ENCODE data around the gene ACAP2.

Gene ACAP2

DNA sequence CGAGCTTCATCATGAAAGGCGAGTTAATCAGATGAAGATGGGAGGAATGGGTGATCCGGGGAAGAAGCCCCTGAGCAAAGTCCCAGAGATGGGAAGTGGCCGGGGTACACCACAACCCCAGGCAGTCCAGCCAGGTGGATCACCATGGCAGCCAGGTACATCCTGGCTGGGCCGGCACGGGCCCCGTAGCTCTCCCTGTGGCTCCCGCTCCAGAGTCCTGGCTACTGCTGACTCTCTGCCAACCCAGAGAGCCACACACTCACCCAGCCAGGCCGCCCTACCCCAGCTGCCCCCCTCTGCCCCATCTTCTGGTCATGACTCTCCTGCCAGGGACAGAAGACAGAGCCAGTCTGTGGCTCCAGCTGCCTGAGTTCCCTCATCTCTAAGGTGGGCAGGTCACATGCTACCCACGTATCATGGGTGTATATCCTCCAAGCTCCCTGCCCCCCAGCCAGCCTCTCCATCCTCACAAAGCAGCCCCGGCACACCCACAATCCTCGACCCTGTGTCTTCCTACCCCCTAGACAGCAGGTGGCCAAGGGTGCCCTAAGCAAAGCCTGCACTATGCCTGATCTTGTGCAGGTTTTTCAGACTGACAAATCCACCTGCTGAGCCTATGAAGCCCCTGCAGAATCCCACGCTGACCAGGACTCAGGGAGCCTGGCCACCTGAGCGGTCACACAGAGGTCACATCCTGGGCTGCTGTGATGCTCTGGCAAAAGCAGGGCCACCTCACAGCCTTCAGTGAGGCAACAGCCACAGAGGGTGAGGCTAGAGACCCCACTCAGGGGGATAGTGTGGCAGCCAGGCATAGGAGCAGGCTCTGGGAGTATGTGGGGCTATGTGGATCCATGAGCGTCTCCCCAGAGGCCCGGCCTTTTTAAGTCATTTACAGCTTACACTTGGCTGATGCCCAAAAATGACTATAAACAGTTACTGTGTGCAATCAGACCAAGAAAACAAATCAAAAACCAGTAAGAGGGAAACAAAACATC, 185.1 kb downstream of the ACAP2 start:
- DNase-seq, result no peak

DNA sequence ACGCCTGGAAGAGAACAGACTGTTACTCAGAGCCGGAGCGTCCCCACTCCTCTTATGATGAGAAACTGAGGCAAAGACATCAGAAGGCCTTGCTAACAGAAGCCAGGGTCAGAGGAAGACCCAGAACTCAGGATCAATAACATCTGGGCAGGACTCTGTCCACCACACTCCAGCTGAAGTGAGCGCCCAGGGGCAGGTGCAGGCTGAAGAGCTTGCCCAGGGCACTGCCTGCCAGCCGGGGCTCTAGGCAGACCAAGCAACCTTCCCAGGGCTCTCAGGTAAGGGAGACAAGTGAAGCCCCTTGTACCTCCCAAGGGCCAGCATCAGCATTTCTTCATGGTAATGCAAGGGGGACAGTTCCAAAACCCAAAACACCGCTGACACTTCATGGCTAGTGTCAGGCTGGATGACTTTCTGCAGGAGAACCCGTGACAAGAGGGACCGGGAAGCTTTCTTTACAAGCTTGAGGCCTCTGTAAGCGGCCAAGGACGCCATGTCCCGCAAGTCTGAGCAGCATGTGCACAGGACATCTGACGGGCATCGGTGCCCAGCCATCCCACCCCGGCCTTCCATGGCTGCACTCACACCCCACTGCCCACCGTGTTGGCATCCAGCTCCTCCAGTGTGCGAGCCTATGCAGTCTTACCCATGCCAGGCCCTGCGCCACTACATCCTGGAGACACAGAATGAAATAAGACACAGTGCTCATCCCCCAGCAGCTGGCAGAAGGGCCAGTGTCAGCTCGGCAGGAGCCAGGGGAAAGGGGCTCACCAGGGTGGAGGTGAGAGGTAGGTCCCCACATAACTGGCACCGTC, 186.0 kb downstream of the ACAP2 start:
- no peak for DNase-seq

DNA sequence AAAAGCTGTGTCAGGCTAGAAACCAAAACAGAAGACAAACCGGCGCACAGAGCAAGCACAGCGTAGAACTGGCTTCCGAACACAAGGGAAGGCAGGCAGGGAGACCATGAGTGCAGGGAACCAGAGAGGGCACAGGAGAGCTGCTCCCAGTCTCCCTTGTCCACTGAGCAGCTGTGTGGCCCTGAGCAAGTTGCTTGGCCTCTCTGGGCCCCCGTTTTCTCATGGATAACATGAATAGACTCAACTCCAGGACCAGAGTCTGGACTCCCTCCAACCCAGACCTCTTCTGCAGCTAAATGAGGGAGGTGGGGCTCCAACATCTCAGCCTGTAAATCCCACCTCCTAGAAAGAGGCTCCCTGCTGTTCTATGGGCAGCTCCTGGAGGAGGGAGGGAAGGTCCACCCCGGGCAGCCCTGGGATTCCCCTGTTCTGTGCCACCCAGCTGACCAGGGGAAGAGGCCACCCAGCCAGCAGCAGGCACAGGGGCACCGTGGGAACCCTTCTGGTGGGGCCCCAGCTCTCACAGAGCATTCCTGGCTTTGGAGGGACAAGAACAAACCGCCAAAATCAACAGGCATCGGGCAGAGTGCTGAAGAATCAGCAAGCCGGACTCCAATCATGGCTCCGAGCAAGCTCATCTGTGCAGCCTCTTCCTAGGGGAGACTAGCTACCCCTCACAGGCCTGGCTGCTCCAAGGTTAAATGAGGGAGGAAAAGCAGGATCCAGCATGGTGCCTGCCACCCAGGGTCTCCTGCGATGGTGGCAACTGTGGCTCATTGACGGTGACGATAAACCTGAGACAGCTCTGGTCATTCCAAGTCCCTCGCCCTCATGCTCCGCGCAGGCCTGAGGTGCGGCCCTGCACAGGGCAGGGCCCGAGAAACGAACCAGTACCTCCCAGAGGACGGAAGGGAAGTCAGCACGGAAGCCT, 187.0 kb downstream of the ACAP2 start:
- no peak for DNase-seq

DNA sequence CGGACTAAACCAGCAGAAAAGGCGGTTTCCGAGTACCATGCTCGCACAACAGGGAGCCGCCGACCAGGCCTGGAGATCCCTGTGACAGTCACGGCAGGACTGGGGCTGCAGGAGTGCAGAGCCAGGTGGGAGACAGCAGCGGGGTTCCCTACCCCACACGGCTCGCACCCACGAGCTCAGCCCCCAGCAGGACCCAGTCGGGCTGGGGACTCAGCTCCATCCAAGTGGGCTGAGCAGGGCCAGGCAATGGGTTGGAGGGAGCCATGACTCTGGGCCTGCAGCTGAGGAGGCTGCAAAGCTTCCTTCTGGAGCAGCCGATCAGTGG, 187.7 kb downstream of the ACAP2 start:
- no peak for DNase-seq

DNA sequence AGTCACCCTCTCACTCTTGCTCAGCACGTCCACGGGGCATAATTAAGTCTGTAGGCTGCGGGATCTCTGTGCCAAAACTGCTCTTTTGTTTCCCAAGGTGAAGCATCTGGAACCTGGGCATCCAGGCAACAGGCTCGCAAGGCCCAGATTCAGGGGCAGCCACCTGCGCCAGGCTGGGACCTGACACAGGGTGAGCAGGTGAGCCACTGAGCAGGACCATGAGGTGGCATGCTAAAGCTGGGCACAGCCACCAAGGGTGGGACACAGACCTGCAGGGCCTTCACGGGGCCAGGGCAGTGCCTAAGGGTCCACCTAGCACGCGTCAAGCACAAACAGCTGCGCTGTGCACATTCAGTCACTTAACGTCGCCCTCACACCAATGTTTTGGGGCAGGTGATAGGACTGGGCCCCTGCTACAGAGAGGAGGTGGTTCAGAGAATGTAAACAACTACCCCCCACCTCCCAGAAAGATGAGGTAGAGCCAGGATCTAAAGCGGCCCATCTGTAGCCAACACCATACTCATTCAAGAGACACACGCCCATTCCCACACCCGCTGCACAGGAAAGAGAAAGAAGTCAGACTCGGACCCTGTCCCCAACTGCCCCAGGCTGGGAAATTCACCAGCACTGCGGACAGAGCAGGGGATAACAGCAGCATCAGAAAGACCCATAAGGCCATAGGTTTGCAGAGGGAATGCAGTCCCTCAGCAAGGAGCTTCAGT, 188.2 kb downstream of the ACAP2 start:
- no peak for DNase-seq

DNA sequence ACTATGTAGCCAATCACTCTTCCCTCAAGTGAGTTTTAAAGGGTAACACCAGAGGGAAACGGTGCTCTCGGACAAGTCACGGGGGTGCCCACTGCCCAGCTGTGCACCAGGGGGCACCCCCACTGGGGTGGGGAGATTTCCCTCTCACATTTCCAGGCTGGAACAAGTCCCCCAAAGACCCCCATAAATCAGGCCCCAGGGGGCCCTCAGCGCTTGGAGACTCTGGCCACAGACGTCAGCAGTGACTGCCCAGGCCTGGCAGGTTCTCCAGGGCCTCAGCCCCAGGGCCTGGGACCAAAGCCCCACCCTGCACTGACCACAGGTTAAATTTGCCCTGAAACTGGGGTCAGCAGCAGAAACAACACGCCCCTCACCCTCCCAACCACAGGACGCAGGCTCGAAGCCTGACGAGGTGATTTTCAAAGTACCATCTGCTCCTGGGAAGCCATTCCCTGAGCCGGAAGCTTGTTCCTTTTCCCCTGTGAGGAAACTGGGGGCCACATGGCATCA, 188.8 kb downstream of the ACAP2 start:
- no peak for DNase-seq

DNA sequence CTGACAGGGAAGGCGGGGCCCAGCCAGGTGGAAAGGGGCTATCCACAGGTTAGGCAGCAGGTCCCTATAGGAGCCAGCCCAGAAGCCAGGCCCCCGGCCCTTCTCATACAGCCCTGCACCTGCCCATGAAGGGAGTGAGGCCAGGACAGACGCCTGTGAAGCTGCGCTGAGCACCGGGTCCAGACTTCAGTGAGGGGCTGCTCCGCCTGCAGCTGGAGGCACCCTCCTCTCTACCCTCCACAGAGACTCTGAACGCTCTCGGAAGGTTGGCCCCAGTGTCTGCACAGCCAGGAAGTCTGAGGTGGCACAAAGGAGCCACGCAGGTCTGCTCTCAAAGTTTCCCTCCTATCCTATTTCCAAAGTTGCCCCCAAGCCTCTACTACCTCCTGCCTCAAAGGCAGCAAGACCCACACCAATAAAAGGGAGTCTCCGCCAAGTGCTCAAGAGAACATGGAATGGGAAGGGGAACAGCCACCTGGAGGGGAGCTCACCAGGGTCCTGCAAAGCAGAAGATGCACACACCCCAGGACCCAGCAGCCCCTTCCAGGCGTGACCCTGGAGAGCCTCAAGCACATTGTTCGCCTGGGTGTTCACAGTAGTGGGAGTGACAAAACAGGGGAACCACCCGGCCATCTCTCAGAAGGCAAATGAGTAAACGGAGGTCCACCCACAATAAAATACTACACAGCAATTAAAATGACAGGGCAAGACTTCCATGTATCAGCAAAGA, 191.3 kb downstream of the ACAP2 start:
- no peak for DNase-seq

DNA sequence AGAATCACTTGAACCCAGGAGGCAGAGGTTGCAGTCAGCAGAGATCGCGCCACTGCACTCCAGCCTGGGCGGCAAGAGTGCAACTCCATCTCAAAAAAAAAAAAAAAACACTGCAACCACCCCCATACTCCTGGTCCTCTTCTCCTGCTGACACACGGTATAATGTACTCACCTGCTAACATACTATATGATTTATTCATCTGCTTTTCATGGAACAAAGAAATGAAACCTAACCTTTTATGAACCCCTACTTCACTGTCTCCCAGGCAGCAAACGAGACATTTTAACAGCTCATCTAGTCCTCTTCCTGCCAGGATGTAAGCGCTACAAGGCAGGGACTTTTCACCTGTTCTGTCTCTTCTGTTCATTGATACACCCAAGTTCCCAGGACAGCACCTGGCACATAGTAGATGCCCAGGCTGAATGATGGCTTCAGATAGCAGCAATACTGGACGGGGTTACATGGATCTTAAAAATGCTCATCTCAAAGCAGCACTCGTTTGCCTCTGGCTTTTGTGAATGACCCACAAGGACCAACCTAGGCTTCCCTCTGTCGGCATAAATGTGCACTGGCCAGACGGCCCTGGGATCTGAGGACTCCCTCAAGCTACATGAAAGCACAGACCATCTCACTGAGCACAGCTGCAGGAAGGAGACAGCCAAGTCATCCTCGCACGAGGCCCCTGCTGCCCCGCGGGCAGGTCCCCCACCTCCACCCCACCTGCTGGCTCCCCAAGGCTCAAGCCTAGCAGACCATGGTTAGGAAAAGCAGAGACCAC, 192.2 kb downstream of the ACAP2 start:
- peak; percentile 60 for DNase-seq

DNA sequence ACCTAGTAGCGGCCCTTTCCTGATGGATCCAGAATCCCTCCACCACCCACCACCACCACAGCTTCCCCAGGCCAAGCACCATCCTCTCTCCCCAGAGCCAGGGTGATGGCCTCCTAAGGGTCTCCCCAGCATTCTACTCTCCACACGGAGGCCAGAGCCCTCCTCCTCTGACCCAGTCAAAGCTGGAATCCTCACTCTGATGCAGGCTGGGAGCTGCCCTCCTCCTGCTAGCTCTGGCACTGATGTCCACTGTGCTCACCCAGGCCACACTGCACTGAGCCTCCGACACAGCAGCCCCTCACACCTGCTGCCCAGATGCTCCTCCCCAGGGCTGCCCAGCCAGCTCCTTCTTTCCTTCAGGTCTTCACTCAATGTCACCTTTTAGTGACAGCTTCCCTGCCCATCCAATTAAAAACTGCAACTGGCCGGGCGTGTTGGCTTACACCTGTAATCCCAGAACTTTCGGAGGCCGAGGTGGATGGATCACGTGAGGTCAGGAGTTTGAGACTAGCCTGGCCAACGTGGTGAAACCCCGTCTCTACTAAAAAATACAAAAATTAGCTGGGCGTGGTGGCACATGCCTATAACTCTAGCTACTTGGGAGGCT, 192.9 kb downstream of the ACAP2 start:
- no peak for DNase-seq

DNA sequence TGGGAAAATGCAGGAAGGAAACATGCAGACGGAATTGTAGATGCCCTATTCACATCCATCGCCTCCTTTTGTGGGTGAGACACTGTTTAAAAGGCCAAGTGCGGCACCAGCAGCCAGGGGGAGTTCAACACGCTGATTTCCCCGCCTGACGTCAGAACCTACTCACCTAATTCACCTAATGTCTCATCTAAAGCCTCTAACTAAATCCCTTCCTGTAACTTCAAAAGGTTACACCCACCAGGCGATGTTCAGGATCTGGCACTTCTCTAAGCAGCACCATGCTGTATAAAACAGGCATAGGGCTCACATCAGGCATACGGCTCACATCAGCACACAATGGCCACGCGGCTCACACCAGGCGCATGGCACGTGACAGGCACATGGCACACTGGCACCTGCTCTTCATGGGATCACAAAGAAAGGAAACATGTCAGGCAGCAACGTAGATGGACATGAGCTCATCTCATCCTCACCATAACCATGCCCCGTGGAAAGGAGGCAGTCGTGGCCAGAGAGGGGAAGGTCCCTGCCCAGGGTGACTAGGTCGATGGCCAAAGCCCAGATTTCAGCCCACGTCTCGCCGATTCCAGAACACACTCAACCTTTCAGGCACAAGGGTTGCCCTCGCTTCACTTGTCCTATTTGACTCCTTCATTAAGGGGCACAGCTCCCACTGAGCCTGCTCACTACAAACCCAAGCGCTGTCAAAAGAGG, 193.6 kb downstream of the ACAP2 start:
- DNase-seq, result no peak

DNA sequence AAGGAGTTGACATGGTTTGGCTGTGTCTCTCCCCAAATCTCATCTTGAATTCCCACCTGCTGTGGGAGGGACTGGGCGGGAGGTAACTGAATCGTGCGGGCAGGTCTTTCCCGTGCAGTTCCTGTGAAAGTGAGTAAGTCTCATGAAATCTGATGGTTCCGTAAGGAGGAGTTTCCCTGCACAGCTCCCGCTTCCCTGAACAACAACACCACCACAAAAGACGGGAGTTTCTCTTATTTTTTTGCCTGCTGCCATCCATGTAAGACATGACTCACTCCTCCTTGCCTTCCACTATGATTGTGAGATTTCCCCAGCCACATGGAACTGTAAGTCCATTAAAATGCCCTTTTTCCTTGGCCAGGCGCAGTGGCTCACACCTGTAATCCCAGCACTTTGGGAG, 194.5 kb downstream of the ACAP2 start:
- DNase-seq, result no peak

DNA sequence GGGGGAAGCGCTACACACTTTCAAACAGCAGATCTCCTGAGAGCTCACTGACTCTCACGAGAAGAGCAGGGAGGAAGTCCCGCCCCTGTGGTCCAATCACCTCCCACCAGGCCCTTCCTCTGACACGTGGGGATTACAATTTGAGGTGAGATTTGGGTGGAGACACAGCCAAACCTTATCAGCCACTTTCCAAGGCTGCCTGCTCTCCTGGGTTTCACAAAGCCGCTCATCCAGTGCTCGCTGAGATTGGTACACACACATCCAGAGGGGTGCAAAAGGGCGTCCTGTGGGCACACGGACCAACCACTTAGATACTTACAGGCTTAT, 195.0 kb downstream of the ACAP2 start:
- no peak for DNase-seq

DNA sequence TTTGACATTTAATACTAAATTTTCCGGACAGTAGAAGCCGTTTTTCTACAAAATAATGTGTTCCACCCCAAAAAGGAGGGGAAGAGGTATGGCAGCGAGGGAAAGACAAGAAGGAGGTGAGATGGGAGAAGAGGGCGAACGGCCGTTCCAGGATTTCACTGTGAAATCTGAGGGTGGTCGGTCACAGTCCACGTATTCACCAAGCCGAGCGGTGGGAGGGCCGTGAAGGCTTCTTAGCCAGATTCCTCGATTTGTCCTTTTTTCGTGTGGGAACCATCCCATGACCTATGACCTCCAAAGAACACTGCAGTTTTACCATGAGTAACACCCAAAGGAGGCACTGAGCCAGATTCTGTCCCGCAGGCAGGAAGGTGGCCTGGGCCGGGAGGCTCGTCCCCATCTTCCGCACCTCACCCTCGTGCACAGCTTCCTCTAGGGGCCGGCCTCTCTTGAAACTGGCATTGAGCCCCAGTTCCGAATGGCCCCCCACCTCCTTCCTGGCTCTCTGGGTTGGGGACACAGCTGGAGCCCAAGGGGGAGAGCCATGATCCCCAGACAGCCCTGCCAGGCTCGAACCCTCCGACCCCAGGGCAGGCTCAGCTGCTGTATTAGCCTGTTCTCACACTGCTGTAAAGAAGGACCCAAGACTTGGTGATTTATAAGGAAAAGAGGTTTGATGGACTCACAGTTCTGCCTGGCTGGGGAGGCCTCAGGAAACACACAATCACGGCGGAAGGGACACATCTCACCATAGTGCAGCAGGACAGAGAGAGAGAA, 195.5 kb downstream of the ACAP2 start:
- no peak for DNase-seq

DNA sequence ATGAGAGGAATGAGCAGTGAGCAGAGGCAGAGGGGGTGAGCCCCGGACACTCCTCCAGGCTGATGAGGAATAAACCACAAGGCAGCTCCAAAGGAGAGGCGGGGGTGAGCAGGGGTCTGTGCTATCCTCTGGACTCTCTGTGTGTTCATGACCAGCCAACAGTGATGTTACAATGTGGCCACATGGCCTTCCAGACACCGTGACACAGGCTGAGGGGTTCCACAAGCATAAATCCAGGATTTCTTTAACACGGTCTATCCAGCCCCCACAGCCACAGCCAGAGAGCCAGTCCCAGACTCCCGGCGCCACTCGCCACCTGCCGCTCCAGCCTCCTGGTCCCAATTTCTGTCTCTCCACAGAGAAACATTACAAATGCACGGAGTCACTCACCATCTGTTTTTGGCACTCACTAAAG, 196.2 kb downstream of the ACAP2 start:
- no peak for DNase-seq

DNA sequence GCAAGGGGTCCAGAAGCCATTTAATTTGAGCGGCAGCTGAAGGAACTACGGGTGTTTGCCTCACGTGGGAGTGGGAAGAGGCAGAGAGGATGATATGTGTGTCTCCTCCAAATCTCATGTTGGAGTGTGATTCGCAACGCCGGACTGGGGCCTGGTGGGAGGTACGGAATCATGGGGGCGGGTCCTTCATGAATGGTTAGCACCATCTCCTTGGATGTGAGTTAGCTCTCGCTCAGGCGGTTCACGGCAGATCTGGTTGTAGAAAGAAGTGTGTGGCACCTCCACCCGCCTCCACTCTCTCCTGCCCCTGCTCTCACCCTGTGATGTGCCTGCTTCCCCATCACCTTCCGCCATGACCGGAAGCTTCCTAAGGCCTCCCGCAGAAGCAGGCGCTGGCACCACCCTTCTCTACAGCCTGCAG, 197.3 kb downstream of the ACAP2 start:
- DNase-seq, result no peak

DNA sequence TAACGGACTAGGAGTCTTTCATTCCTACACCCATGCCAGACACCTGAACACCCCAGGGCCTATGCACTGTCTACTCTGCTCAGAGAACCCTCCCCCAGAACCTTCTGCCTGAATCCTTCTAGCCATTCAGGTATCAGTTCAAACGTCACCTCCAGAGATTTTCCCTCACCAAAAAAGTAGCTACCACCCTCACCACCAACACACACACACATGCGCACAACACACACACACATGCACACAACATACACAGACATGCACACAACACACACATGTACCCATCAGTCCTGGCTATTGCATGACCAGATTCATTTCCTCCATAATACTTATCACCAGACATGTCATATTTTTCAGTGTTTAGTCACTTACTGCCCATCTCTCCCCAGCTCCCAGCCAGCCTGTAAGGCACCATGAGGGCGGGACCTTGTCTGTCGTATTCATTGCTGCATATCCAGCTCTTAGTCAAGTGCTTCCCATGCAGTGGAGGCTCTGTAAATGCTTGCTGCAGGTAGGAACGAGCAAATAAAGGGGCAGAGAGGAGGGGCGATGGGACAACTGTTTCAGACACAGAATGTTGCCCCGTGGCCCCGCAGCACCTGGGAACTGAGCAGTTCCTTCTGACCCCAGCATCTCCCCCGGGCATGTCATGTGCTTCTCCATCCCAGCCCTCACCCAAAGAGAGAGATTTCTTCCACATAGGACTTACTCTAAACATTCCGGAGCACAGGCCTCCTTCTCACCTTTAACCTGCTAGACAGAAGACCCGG, 201.0 kb downstream of the ACAP2 start:
- DNase-seq, result no peak

DNA sequence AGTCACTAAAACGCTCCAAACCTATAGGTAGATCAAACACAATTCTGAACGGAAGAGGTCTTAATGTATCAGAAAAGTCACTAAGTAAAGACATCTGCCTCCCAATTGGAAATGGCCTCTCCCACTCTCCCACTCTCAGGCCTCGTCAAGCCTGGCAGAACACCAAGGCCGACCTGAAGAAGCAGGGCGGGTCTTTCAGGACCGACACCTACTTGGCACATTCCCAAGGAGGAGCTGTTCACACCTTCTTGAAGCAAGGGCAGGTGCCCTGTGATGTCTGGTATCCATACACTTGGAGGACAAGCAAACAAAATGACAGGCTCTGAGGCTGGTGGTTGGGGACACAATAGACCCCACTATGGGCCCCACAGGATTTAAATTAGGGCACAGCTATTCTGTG, 201.9 kb downstream of the ACAP2 start:
- no peak for DNase-seq

DNA sequence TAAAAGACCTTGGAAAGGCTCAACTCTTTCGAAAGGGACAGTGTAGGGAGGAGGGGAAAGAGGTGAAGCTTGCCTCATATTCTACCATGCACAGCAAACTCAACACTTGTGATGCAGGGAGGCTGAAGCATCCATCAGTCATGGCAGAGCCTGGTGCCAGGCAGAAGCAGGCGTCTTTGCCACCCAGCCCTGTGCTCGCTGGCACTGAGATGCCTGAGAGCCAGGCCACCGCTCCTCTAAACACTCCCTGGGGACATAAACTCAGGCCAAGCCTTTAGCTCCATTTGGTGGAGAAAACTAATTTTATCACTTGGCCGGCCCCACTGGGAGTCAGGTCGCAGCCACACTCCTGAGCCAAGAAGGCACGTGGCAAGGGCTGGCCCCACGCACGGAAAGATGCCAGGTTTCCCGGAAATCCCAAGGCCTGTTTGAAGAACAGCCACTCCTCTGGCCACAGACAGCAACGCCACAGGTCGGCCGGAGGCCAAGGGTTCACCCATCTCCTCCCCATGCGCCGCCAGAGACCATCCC, 202.6 kb downstream of the ACAP2 start:
- no peak for DNase-seq

Data from NCI-H2029 treated with DMSO at 0.1 percent for 48 hours (cell line).